Measurements from ENCODE around the gene ROR2.

Gene ROR2

DNA sequence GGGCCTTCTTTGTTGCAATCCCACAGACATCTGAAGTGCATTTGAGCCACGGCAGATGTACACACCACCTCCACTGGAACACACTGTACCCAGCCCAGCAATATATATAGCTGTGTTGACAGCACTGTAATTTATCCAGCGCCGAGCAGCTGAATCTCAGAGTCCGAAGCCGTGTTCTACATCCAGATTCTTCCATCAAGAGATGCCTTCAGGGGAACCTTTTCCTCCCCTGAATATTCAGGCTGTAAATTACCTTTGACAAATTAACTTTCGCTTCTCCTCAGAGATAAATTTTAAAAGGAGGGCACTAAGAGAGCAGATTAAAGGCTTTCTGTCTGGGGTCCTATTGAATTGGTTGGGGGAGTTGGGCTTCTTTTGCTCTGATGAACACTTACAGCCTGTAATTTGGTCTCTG is 76.4 kb downstream of the ROR2 start:
- DNase-seq (ENCODE audit: low spot score): no peak

DNA sequence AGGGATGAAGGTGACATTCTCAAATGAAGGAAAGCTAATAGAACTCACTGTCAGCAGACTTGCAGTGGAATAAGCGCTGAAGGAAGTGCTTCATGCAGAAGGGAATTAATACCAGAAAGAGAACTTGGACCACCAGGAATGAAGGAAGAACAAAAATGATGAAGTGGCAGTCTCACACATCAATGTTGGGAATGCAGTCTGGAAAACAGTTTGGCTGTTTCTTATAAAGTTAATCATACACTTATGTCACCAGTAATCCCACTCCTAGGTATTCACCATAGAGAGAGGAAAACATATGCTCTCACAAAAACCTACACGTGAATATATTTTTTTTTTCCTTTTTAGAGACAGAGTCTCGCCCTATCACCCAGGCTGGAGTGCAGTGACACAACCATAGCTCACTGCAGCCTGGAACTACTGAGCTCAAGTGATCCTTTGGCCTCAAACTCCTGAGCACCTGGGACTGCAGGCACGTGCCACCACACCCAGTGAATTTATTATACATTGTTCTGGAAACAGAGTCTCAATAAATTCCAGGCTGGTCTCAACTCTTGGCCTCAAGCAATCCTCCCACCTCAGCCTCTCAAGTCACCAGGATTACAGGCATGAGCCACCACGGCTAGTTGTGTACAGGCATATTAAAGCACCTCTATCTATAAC is 81.2 kb downstream of the ROR2 start:
- DNase-seq (ENCODE audit: low spot score): no peak

DNA sequence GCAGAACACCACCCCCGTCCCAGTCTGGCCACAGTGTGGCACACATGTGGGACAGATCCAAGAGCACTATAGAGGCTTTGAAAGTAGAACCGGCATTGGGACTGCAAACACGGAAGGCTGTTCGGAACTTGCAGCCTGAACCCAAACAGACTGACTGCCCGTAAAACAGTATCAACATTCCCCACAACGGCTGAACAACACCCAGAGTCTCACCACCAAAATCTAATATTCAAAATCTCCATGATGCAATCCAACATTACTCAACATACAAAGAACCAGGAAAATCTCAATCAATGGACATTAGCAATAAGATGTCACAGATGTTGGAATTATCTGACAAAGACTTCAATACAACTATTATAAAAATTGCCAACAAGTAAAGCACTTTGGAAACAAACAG is 82.3 kb downstream of the ROR2 start:
- no peak for DNase-seq (ENCODE audit: low spot score)

DNA sequence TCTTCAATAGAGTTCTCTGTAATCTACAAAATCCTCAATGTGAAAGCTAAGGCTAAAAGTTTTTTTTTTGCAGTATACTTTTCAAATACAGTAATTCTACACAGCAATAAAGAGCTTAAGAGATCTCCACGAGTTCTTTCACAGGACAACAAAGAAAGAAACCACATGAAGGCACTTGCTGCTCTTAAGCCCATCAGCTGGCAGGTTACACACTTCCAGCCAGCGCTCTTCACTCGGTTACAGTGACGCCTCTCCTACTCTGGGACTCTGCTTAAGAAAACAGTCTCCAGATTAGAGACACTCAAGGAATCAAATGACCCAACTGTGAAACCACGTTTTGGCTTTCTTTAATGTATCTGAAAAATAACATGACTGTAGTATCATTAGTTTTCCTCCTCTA is 85.0 kb downstream of the ROR2 start:
- no peak for DNase-seq (ENCODE audit: low spot score)

DNA sequence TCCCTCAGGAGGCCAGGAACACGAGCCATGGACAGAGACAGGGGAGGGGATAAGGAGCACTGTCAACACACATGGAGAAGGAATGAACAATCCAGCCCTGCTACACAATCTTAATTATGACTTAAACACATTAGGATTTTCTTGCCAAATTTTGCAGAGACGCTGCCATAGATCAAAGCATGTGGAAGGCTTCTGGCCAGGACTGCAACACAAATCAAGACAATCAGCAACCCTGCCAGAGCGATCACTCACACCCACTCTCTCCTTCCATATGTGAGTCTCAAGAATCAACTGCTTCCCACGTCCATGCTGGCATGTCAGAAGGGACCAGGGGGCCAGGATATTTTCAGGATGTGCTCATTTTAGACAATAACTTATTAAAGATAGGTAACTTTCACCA is 85.6 kb downstream of the ROR2 start:
- no peak for DNase-seq (ENCODE audit: low spot score)

DNA sequence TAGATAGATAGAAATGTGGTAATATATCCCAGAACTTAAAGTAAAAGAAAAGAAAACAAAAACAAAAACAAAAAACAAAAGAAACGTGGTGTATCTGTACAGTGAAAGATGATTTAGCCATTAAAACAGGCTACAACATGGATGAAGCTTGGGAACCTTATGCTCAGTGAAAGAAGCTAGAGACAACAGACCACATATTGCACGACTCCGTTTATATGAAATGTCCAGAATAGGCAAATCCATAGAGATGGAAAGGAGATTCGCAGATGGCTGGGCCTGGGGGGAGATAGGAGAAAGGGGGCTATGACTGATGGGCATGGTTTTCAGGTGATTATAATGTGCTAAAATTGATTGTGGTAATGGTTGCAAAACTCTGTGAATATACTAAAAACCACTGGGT is 86.6 kb downstream of the ROR2 start:
- DNase-seq (ENCODE audit: low spot score): no peak

DNA sequence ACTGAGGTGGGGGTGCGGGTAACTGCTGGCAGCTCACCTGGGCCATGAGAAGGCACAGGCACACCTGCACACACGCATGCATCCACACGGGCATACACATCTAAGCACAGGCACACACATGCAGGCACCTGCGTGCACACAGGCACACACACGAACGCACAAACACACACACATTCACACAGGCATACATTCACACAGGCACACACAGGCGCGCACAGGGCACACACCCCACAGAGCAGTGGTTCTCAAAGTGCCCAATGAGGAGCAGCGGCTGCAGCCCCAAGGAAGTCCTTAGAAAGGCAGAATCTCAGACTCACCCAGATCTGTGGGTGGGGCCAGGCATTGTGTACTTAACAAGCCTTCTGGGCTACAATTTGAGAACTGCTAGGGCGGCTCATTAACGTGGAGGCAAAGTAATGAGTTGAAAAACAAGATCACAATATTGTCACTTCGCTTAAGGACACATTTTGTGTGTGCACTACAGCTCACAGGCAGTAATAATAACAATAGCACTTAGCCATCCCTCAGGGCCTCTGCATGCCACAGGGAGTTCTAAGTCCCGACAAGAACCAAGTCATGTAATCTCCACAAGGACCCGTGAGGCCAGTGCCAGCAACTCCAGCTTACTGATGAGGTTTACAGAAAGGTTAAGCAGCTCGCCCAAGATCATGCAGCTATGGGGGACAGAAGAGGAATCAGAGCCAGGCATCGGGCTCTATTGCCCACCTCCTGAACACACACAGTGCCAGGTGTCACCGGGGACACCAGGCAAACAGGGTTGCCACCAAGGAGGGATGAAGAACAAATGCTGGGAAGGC is 91.6 kb downstream of the ROR2 start:
- DNase-seq (ENCODE audit: low spot score): no peak

DNA sequence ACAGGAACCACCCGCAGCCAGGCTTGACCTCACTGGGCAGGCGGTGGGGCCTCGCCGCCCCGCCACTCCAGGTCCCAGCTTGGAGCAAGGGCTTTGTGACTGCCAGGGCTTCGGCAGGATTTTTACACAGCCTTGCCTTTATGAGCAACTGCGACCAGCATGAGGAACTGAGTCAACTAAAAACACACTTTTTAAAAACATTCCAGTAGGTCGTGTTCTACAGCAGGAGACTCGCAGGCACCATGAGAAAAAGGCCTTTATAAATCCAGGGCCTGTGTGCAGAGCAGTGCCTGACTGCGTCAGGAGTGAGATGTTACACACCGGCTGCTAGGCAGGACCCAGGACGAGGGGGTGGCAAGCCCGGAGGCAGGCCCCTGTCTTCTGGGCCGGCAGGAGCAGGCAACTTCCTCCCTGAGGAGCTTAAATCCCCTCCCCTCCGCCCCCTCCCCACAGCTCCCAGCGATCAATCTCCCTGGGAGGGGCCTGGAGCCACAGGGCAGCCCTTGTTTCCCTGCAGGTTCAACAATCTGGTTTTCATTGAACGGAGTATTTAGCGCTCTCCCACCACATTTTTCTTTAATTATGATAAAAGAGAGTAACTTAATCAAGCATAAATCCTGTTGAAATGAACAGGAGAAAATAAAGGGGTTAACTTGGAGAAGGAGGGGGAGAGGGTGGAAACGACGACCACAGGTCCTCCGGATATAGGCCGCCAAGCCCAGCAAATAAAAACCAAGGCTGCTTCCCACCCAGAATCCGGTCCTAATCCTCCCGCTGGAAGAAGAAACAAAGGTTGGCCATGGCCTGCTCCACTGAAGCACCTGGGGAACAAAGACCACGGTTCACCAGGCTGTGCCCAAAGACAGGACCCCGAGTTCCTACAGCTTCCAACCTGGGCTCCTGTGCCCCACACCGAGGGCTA is 92.5 kb downstream of the ROR2 start:
- no peak for DNase-seq (ENCODE audit: low spot score)

DNA sequence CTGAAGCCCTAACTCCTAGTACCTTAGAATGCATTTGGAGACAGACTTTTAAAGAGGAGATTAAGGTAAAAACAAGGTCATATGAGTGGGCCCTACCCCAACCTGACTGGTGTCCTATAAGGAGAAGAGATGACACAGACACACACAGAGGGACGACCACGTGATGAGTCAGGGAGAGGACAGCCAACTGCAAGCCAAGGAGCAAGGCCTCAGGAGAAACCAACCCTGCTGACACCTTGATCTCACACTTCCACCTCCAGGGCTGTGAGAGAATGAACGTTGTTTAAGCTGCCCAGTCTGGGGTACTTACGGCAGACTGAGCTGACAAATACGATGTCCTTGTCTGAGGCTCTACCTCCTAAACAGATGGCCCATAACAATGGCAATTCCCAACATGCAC is 93.6 kb downstream of the ROR2 start:
- no peak for DNase-seq (ENCODE audit: low spot score)

DNA sequence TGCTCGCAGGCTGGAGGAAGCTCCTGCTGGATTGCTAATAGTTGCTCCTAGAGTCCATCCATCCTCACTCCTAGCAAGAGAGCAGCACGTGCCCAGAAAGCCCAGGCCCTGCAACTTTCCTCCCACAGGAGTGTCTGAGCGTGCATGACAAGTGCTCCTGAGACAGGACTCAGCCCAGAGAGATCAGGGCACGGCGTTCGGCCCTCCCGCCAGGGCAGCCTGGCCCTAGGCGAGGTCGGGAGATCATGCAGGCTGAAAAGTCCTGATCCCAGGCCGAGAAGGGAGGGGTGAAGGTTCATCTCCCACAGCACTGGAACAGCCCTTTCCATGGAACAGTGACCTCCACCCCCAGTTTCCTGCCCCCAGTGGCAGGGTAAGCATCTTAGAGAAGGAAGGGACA is 94.8 kb downstream of the ROR2 start:
- no peak for DNase-seq (ENCODE audit: low spot score)

DNA sequence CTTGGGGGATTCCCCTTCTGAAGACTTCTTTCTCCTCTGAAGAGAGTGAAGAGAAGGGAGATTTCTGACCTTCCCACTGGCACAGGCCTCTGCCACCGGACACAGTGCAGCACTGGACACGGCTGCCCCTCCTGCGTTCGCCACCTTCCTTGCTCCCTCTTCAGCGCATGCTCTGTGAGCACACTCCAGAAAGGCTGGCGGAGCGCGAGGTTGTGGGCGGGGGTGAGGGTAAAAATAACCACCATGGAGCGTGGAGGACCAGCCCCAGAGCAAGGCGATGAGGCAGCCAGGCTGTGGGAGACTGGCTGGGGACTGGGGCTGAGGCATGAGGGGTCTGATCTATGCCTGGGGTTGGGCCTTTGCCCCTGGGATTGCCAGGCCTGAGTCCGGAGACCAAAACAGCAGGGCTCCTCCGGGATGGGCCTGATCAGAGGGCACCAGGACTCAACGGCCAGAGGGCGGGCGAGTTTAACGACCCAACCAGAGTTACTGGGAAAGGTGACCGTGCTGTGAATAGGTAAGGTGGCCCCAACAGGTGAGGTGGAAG is 97.2 kb downstream of the ROR2 start:
- no peak for DNase-seq (ENCODE audit: low spot score)

DNA sequence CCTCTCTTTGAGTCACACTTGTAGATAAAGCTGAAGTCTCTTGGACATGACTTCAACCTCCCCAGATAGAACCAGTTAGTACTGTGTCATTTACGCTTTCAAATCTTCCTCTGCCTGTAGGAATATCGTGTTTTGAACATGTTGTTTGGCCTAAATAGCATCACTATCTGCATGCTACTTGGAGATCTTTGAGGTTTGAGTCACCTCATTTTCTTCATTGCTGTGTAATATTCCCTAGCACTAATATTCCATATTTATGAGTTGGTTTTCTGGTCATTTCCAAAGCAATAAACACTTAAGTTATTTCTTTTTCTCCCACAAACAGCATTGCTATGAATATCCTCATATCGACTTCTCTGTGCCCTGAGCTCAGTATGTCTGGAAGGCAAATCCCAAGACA is 100.3 kb downstream of the ROR2 start:
- DNase-seq (ENCODE audit: low spot score): no peak

DNA sequence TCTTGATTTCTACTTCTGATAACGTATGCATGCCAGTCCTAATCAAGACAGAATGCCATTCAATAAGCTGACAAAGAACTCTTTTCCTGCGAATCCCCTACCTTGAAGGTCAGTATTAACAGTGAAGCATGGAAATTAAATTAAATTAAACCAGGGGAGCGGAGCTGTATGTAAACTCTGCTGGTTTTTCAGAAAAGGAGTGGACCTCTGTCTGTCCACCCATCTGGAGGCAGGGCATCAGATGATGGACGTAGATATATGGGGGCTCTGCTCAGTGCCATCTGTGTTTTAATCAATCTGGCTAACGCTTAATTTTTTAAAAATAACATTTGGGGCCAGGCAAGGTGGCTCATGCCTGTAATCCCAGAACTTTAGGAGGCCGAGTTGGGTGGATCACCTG is 101.9 kb downstream of the ROR2 start:
- no peak for DNase-seq (ENCODE audit: low spot score)

DNA sequence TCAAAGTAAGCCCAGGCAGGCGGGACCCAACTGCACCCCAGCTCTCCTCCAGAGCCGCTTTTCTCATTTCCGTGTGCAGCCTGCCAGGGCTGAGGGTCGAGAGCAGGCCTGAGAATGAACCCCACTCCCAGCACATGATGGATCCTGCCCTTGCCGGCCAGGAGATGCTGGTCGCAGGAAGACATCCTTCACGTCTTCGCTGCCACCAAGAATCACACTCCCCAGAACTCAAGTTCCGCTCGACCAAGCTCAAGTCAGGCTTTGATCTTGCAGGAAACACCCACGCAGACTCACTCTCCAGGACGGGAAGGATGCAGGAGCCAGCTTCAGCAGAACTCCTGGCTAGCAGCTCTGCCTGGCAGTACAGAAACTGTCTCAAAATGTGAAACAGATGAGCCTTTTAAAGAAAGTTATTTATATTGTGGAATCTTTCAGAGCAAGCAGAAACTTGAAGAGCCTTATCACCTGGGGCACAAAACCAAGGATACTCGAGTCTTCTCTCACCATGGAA is 102.4 kb downstream of the ROR2 start:
- no peak for DNase-seq (ENCODE audit: low spot score)

DNA sequence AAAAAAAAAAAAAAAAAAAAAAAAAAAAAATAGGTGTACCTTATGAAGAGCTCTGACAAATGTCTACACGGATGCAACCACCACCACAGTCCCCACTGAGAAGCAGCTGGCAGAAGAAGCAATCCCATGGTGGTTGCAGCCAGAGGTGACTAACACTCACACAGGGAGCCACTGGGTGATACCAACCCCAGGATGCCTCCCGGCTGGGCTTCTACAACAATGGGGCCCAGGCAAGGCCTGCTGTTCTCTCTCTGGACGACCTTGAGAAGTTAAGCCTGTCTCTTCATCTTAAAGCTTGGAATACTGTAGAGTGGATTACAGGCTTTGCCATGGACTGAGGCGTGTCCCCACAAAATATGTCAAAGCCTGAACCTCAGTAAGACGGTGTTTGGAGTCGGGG is 104.1 kb downstream of the ROR2 start:
- DNase-seq (ENCODE audit: low spot score): no peak

DNA sequence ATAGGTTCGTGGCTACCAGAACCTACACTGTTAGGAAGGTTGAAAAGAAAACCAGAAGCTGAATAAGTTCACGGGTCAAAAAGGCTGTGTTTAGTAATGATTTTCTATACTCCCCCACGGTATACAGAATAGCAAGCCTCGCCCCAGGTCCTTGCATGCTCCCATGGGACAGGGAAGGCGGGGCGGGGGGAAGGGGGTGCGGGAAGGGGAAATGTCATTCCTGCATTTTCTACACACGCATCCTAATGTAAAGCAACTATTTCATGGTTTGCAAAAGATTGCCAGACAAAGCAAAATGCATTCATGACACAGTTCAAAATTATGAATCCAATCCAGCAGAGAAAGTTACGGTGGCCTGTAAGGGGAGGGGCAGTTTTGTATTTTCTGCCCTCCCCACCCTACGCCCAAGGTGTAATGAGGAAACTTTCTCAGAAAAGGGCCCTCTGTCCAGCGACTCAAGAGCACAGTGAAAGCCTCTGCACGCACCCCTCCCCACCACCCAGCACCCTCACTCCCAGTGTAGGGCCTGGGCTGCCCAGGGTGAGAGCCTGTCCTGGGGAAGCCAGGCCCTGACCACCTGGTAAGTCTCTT is 105.2 kb downstream of the ROR2 start:
- DNase-seq (ENCODE audit: low spot score): no peak

DNA sequence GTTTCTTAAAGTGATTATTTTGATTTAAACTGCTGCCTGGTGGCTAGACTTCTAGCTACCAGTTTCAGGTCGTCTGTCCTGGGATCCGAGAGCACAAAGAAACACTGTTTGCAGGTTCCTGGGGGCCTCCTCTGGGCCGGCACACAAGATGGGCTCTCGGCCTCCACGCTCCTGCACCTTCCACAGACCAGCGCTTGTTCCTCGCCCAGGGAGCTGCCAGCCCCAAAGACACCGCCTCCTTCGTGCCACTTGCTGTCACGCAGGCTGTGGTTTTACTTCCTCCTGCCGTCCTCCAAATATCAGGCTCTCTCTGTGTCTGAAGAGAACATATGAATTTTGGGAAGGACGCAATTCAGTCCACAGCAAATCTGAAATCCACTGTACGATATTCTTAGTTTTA is 105.8 kb downstream of the ROR2 start:
- DNase-seq (ENCODE audit: low spot score): no peak

DNA sequence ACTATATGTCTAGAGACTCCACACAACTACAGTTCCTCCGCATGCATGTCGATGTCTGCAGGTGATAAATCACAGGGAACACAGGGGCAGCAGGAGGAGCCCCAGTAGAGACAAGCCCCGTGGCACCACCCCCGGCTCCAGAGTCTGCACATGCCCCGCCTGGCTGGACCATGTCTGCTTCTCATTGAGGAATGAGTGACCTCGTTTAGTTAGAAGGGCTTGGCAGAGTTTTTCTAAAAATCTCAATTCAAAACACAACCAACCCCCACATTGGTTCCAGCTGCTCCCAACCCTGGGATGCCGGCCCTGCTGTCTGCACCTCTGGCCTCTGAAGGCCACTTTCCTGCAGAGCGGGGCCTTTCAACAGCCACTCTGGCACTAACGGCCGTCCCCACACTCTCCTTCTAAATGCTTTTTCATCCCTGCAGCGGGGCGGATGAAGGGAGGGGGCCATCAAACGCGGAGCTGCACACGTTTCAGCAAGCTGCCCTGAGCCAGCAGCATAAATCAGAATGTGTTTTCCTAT is 106.3 kb downstream of the ROR2 start:
- no peak for DNase-seq (ENCODE audit: low spot score)

DNA sequence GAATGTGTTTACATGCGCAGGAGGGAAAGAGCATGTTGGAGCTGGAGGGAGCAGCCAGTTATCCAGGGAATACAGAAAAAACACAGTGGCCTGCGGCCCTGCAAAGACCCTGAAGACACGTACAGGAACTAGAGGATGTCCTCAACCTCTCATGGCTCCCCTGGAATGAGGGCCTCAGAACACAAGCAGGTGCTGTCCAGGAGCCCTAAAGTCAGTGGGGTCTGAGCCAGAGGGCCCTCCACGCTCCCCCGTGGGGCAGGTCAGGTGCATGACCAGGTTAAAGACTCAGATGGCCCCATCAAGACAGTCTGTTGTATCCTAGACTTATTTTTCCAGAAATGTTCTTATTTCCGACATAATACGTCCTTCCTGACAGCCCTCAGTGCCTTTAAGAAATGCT is 106.9 kb downstream of the ROR2 start:
- no peak for DNase-seq (ENCODE audit: low spot score)

DNA sequence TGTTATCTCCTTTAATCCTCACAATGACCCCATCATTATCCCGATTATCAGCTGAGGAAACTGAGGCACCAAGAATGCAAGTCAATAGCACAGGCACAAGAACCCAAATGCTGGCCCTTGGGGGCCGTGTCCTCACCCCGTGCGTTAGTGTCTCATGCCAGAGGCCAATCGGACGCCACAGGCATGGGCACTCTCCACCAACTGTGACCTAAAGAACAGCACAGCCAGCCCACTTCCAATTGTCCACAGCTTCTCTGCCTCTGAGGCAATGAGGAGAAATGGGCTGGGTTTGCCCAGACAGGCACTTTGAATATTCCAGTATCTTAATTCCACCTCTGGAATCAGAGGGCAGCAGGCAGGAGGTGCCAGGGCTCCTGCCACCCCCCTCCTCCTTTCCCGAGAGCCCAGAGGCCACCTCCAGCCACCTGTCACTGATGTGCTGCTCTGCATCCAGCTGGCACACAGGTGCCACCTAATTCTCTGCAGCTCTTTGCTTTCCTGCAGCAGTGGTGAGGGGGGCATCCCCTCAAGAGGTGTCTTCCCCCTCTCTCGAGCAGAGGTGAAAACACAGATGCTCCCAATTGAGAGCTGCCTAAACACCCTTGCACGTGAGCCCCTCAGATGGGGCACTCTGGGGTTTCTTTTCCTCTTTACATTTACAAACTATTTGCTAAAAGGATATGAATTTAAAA is 107.5 kb downstream of the ROR2 start:
- DNase-seq (ENCODE audit: low spot score): no peak

DNA sequence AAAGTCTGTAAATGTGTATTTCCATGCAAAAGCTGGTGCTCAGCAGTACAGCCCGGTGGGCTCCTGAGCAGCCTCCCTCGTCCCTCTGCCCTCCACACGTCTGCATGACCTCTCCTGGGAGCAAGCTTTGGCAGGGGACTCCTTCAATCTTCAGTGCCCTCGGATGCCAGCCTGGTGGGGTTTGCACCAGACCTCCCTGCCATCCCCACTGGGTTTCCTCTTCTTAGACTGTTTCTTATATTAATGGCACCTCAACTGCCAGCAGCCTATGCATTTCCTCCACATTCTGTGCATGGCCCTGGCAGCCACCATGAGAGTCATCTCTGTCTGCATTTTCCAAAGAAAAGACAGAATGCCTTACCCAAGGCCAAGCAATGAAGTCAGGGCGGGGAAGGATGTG is 108.4 kb downstream of the ROR2 start:
- no peak for DNase-seq (ENCODE audit: low spot score)

Measured in putamen (tissue), 1 donor.